Measurements from ENCODE around the gene RBL1.

RBL1 gene

DNA sequence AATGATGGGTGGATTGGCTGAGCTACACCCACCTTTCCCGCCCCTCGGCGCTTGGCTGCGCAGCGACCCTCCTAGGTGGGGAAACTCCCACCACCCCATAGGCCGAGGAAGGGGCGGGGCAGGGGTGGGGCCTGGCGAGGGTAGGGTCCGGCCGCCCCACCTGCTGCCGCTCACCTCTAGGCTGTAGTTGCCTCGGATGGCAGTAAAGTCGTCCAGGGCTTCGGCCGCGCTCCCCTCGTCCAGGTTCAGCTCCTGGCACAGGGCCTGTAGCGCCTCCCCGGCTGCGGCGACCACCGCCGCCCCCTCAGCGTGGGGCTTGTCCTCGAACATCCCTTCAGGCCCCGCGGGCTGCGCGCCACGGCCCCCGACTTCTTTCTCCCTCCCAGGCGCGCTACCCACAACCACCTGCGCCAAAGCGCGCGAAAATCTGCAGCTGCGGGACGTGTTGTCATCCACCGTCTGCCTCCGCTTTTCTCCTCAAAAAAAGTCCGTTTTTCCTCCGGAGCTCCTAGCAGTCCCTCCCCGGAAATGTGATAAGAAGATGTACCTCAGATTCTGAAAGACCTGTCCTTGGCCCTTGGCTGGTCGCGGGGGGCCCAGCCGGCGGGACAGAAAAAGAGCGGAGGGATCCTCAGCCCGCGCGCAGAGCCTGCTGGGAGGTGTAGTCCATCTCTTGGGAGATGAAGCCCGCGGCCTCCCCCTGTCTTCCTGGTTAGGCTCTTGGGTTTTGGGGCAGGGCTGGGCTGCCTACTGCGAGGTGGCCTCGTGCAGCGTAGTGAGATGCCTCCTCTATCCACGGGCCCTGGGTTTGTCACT lies at the start of gene RBL1:
TSS of gene RBL1 (minus strand) at position 399 of the 816 bp plus-strand sequence. CDS start at position 330, 69 bp downstream.
- no peak for TF ChIP-seq CTCF (IDR thresholded peaks at IDR 0.05)

GRCh38 chr20:37144856-37145404 lies 49.1 kb upstream of the RBL1 start:
- no peaks in the 10 kb centered on the region for H3K36me3 ChIP-seq
- H3K27ac ChIP-seq: no peak overlapping the region
- H3K4me3 ChIP-seq (ENCODE audit: low read depth in 1 of 2, low read length in 1 of 2): no peak overlapping the region
- no peaks in the 10 kb centered on the region for H3K9me3 ChIP-seq
- TF ChIP-seq CTCF (IDR thresholded peaks at IDR 0.05): no peak
- H3K27me3 ChIP-seq: no peaks in the 10 kb centered on the region
- H3K4me1 ChIP-seq (ENCODE audit: control insufficient read depth in 1 of 2, insufficient read depth in 1 of 2, low read depth in 1 of 2, low read length in 1 of 2): no peaks in the 10 kb centered on the region

More for the DNA sequence above, at the start of gene RBL1:
- peaks cover 4 to 13% of the 10 kb centered on the region in 2 experiments for H3K4me1 ChIP-seq (ENCODE audit: control insufficient read depth in 1 of 2, insufficient read depth in 1 of 2, low read depth in 1 of 2, low read length in 1 of 2)
- peak within 1 kb of the TSS; percentile 56 for H3K27ac ChIP-seq
- H3K9me3 ChIP-seq: no peaks in the 10 kb centered on the region
- H3K27me3 ChIP-seq: no peaks in the 10 kb centered on the region
- H3K4me3 ChIP-seq (ENCODE audit: low read depth in 1 of 2, low read length in 1 of 2): peak within 1 kb of the TSS; percentile 79 to 87
- no peaks in the 10 kb centered on the region for H3K36me3 ChIP-seq

DNA sequence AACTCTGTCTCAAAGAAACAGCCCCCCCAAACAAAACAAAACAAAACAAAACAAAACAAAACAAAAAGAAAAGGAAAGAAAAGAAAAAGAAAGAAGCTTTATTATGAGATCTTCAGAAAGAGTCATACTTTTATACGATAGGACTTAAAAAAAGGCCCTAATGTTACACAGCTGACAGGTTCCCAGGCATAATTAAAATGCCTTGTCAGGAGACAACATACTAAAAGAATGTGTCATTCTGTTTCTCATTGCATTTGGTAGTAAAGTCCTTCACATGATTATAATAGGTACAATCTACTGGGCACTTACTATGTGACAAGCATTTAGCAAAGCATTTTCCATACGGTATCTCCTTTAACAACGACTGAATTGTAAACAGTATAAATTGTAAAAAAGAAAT lies 46.9 kb upstream of the RBL1 start:
- Histone ChIP-seq H3K4me3 (ENCODE audit: low read depth in 1 of 2, low read length in 1 of 2) (no peak overlapping the region), H3K27me3 (no peaks in the 10 kb centered on the region), H3K27ac (no peak overlapping the region), H3K36me3 (no peaks in the 10 kb centered on the region), H3K4me1 (ENCODE audit: control insufficient read depth in 1 of 2, insufficient read depth in 1 of 2, low read depth in 1 of 2, low read length in 1 of 2) (no peaks in the 10 kb centered on the region), H3K9me3 (no peaks in the 10 kb centered on the region)
- no peak for TF ChIP-seq CTCF (IDR thresholded peaks at IDR 0.05)

GRCh38 chr20:37137547-37137946 lies 41.8 kb upstream of the RBL1 start:
- H3K9me3 ChIP-seq: no peaks in the 10 kb centered on the region
- no peaks in the 10 kb centered on the region for H3K36me3 ChIP-seq
- H3K27me3 ChIP-seq: no peaks in the 10 kb centered on the region
- no peak for TF ChIP-seq CTCF (IDR thresholded peaks at IDR 0.05)
- no peaks in the 10 kb centered on the region for H3K4me1 ChIP-seq (ENCODE audit: control insufficient read depth in 1 of 2, insufficient read depth in 1 of 2, low read depth in 1 of 2, low read length in 1 of 2)
- H3K27ac ChIP-seq: no peak overlapping the region
- H3K4me3 ChIP-seq (ENCODE audit: low read depth in 1 of 2, low read length in 1 of 2): no peak overlapping the region

DNA sequence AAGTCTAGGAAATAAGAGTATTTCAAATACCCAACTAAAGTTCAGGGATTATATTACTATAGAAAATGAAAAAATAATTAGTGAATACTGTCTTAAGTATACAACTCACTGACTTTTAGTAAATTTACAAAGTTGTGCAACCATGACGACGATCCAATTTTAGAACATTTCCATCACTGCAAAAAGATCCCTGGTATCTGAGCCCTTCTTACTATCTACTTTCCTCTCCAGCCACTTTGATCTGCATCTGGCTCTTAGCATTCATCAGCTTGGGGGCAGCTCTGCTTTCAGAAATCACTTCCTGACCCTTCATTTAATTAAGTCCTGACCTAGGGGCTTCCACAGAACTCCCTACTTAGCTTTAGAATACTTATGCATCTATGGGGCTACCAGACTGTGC lies 38.2 kb upstream of the RBL1 start:
- Histone ChIP-seq H3K36me3 (no peaks in the 10 kb centered on the region), H3K27me3 (no peaks in the 10 kb centered on the region), H3K4me1 (ENCODE audit: control insufficient read depth in 1 of 2, insufficient read depth in 1 of 2, low read depth in 1 of 2, low read length in 1 of 2) (no peaks in the 10 kb centered on the region), H3K27ac (no peak overlapping the region), H3K9me3 (no peaks in the 10 kb centered on the region), H3K4me3 (ENCODE audit: low read depth in 1 of 2, low read length in 1 of 2) (no peak overlapping the region)
- TF ChIP-seq CTCF (IDR thresholded peaks at IDR 0.05): no peak

Measured in neutrophil (primary cell).